ENCODE data around the gene LCE3B. TPM values are rescaled to one million over a fixed set of nuclear protein-coding genes. Genes with fewer than 3 reads are reported as not detected.

Gene LCE3B
- total RNA-seq (2022) = not detected in 2 replicates
- Bru-seq, nascent RNA = not detected
- BruChase-seq, experiment 1, labeled RNA remaining after a 6-hour chase = not detected
- BruChase-seq, experiment 2, labeled RNA remaining after a 2-hour chase = not detected
- long read RNA-seq = 0 reads

GRCh38 chr1:152613511-152613910 is at the start of gene LCE3B:
LCE3B (plus strand) TSS chr1:152613811; CDS start chr1:152613811, 0 bp downstream.
- intact Hi-C loops (cut with micrococcal nuclease; ENCODE audit: unreplicated experiment) = no loop called here
- H3K4me1 Mint-ChIP-seq (ENCODE audit: low read depth, unreplicated experiment) = no peaks in the 10 kb centered on the region
- CTCF ChIA-PET = interaction anchor here (0.5 kb wide), 1 partner anchor 13 kb away, joined by 3 read pairs; the partner anchor contains the start of gene LCE3C
- BruUV-seq (replicated peaks) = no TSS peak
- no peak within 1 kb of the TSS for H3K27ac Mint-ChIP-seq (ENCODE audit: unreplicated experiment)
- TF ChIP-seq CTCF (IDR thresholded peaks at IDR 0.05; ENCODE audit: unreplicated experiment) = no peak
- no peaks in the 10 kb centered on the region for H3K9me3 Mint-ChIP-seq (ENCODE audit: low read depth, unreplicated experiment)
- no peak for DNase-seq
- H3K36me3 Mint-ChIP-seq (ENCODE audit: insufficient read depth, unreplicated experiment) = no peaks in the 10 kb centered on the region
- H3K27me3 Mint-ChIP-seq (ENCODE audit: unreplicated experiment) = peaks cover 61% of the 10 kb centered on the region
- no peak within 1 kb of the TSS for H3K4me3 Mint-ChIP-seq (ENCODE audit: low read depth, unreplicated experiment)

GRCh38 chr1:152565115-152565514 is 48.5 kb upstream of the LCE3B start:
- Mint-ChIP-seq H3K4me1 (ENCODE audit: low read depth, unreplicated experiment) (no peaks in the 10 kb centered on the region), H3K27ac (ENCODE audit: unreplicated experiment) (no peak overlapping the region), H3K9me3 (ENCODE audit: low read depth, unreplicated experiment) (peaks cover 9% of the 10 kb centered on the region), H3K27me3 (ENCODE audit: unreplicated experiment) (peaks cover 52% of the 10 kb centered on the region), H3K36me3 (ENCODE audit: insufficient read depth, unreplicated experiment) (no peaks in the 10 kb centered on the region), H3K4me3 (ENCODE audit: low read depth, unreplicated experiment) (no peak overlapping the region)
- TF ChIP-seq CTCF (IDR thresholded peaks at IDR 0.05; ENCODE audit: unreplicated experiment) = no peak
- DNase-seq = no peak
- BruUV-seq (replicated peaks) = no TSS peak
- CTCF ChIA-PET = no interaction called here
- intact Hi-C loops (cut with micrococcal nuclease; ENCODE audit: unreplicated experiment) = no loop called here

GRCh38 chr1:152565535-152566215 is 47.9 kb upstream of the LCE3B start:
- H3K4me3 Mint-ChIP-seq (ENCODE audit: low read depth, unreplicated experiment) = no peak overlapping the region
- peaks cover 9% of the 10 kb centered on the region for H3K9me3 Mint-ChIP-seq (ENCODE audit: low read depth, unreplicated experiment)
- no peaks in the 10 kb centered on the region for H3K4me1 Mint-ChIP-seq (ENCODE audit: low read depth, unreplicated experiment)
- no peak overlapping the region for H3K27ac Mint-ChIP-seq (ENCODE audit: unreplicated experiment)
- intact Hi-C loops (cut with micrococcal nuclease; ENCODE audit: unreplicated experiment) = no loop called here
- no peak for TF ChIP-seq CTCF (IDR thresholded peaks at IDR 0.05; ENCODE audit: unreplicated experiment)
- no TSS peak for BruUV-seq (replicated peaks)
- H3K36me3 Mint-ChIP-seq (ENCODE audit: insufficient read depth, unreplicated experiment) = no peaks in the 10 kb centered on the region
- peaks cover 52% of the 10 kb centered on the region for H3K27me3 Mint-ChIP-seq (ENCODE audit: unreplicated experiment)
- no peak for DNase-seq
- CTCF ChIA-PET = no interaction called here

- no peak for DNase-seq
- H3K9me3 Mint-ChIP-seq (ENCODE audit: low read depth, unreplicated experiment) = peaks cover 9% of the 10 kb centered on the region
- CTCF ChIA-PET = no interaction called here
These were observed 46.9 kb upstream of the LCE3B start, which contains the start of gene LCE3E for GRCh38 chr1:152566681-152567080. LCE3E (minus strand) TSS chr1:152566780; CDS start chr1:152566208, 572 bp downstream.

More at GRCh38 chr1:152566681-152567080, 46.9 kb upstream of the LCE3B start, which contains the start of gene LCE3E:
- intact Hi-C loops (cut with micrococcal nuclease; ENCODE audit: unreplicated experiment) = no loop called here
- BruUV-seq (replicated peaks) = no TSS peak
- no peak within 1 kb of the TSS for H3K4me3 Mint-ChIP-seq (ENCODE audit: low read depth, unreplicated experiment)
- H3K36me3 Mint-ChIP-seq (ENCODE audit: insufficient read depth, unreplicated experiment) = no peaks in the 10 kb centered on the region
- no peak within 1 kb of the TSS for H3K27ac Mint-ChIP-seq (ENCODE audit: unreplicated experiment)
- peaks cover 53% of the 10 kb centered on the region for H3K27me3 Mint-ChIP-seq (ENCODE audit: unreplicated experiment)
- no peaks in the 10 kb centered on the region for H3K4me1 Mint-ChIP-seq (ENCODE audit: low read depth, unreplicated experiment)
- TF ChIP-seq CTCF (IDR thresholded peaks at IDR 0.05; ENCODE audit: unreplicated experiment) = no peak

Data from Calu3 (cell line).